Vagina (tissue), 2 donors: ENCODE data around the gene ZNF697. TPM values are rescaled to one million over a fixed set of nuclear protein-coding genes. Genes with fewer than 3 reads are reported as not detected.

Experiments used
- DNase-seq, 2 donors: peaks; one replicate each; pipeline ENCODE4 v3.0.0-alpha.2; 2017; ENCODE audit errors: extremely low spot score in 2 of 2
- H3K27ac ChIP-seq: fragments of 200-600 bp; sonication (generic); one replicate; pipeline ENCODE4 v1.5.1; 2019
- H3K27me3 ChIP-seq: fragments of 200-600 bp; sonication (generic); one replicate; pipeline ENCODE4 v1.5.1; 2019
- H3K36me3 ChIP-seq, 2 donors: fragments of 200-600 bp; sonication (generic); one replicate each; pipeline ENCODE4 v1.5.1; 2017 to 2019
- H3K4me1 ChIP-seq: fragments of 200-600 bp; sonication (generic); one replicate; pipeline ENCODE4 v1.5.1; 2019
- H3K4me3 ChIP-seq, 2 donors: fragments of 200-600 bp; sonication (generic); 1 replicate in 1 of 2; 2 replicates in 1 of 2; pipeline ENCODE4 v1.5.1; 2016 to 2019
- H3K9me3 ChIP-seq: fragments of 200-600 bp; sonication (generic); one replicate; pipeline ENCODE4 v1.5.1; 2019
- CTCF ChIP-seq, 3 experiments: fragments of 450-650 bp in 2 of 3; fragments of 200-600 bp in 1 of 3; sonication (generic) in 1 of 3; IDR thresholded peaks; one replicate each; pipeline ENCODE4 v1.5.1; 2017 to 2019; ENCODE audit warnings: antibody characterized with exemption in 3 of 3, mild to moderate bottlenecking in 2 of 3, moderate library complexity in 2 of 3
- POLR2A ChIP-seq, 2 donors: fragments of 450-650 bp; IDR thresholded peaks; one replicate each; pipeline ENCODE4 v1.6.1; 2017; ENCODE audit warnings: antibody characterized with exemption in 2 of 2, mild to moderate bottlenecking in 2 of 2, moderate library complexity in 2 of 2
- POLR2AphosphoS5 ChIP-seq, 2 donors: sonication (generic); formaldehyde crosslinking; IDR thresholded peaks; one replicate each; pipeline ENCODE4 v1.9.0; 2017; ENCODE audit warnings: antibody characterized with exemption in 2 of 2, mild to moderate bottlenecking in 2 of 2, low read depth in 1 of 2; ENCODE audit not compliant: insufficient read depth in 1 of 2
- intact Hi-C: fragments of 100-400 bp; cut with DNase I; formaldehyde crosslinking; loops from one replicate; pipeline ENCODE4 v1.15.1; 2023
- total RNA-seq: library from RNA; depleted of rRNA; stranded (reverse); fragments of >200 nt; gene quantifications from one replicate; pipeline ENCODE4 v1.2.3, GENCODE V29; 2016

The ZNF697 gene
- total RNA-seq, 1 donor from 2014 or later: 3.7 TPM

GRCh38 chr1:119595606-119596005 lies 52.5 kb downstream of the ZNF697 start:
- Histone ChIP-seq H3K27me3 (no peaks in the 10 kb centered on the region), H3K4me1 (no peaks in the 10 kb centered on the region), H3K36me3 (no peaks in the 10 kb centered on the region), H3K9me3 (no peaks in the 10 kb centered on the region), H3K4me3 (no peak overlapping the region), H3K27ac (no peak overlapping the region)
- TF ChIP-seq CTCF (IDR thresholded peaks at IDR 0.05) (no peak), POLR2A (IDR thresholded peaks at IDR 0.05) (no peak), POLR2AphosphoS5 (IDR thresholded peaks at IDR 0.05; ENCODE audit: insufficient read depth in 1 of 2, low read depth in 1 of 2) (no peak)
- intact Hi-C loops: no loop called here
- no peak for DNase-seq

- Histone ChIP-seq H3K9me3 (no peaks in the 10 kb centered on the region), H3K4me1 (no peaks in the 10 kb centered on the region), H3K27me3 (no peaks in the 10 kb centered on the region), H3K36me3 (no peaks in the 10 kb centered on the region), H3K4me3 (no peak overlapping the region), H3K27ac (no peak overlapping the region)
- TF ChIP-seq POLR2AphosphoS5 (IDR thresholded peaks at IDR 0.05; ENCODE audit: insufficient read depth in 1 of 2, low read depth in 1 of 2) (no peak), POLR2A (IDR thresholded peaks at IDR 0.05) (no peak), CTCF (IDR thresholded peaks at IDR 0.05) (no peak)
- no peak for DNase-seq
- intact Hi-C loops: no loop called here
These were observed 52.9 kb downstream of the ZNF697 start for GRCh38 chr1:119595168-119595567.

- Histone ChIP-seq H3K27ac (no peak overlapping the region), H3K4me3 (no peak overlapping the region), H3K36me3 (no peaks in the 10 kb centered on the region), H3K27me3 (no peaks in the 10 kb centered on the region), H3K9me3 (no peaks in the 10 kb centered on the region), H3K4me1 (no peaks in the 10 kb centered on the region)
- no peak for DNase-seq
- TF ChIP-seq POLR2AphosphoS5 (IDR thresholded peaks at IDR 0.05; ENCODE audit: insufficient read depth in 1 of 2, low read depth in 1 of 2) (no peak), POLR2A (IDR thresholded peaks at IDR 0.05) (no peak), CTCF (IDR thresholded peaks at IDR 0.05) (no peak)
- intact Hi-C loops: no loop called here
These were observed 53.7 kb downstream of the ZNF697 start for GRCh38 chr1:119594376-119594775.

GRCh38 chr1:119593805-119594204 lies 54.3 kb downstream of the ZNF697 start:
- Histone ChIP-seq H3K4me1 (no peaks in the 10 kb centered on the region), H3K36me3 (no peaks in the 10 kb centered on the region), H3K27me3 (no peaks in the 10 kb centered on the region), H3K9me3 (no peaks in the 10 kb centered on the region), H3K27ac (no peak overlapping the region), H3K4me3 (no peak overlapping the region)
- DNase-seq: no peak
- intact Hi-C loops: no loop called here
- no peak for TF ChIP-seq CTCF (IDR thresholded peaks at IDR 0.05)
- no peak for TF ChIP-seq POLR2AphosphoS5 (IDR thresholded peaks at IDR 0.05; ENCODE audit: insufficient read depth in 1 of 2, low read depth in 1 of 2)
- TF ChIP-seq POLR2A (IDR thresholded peaks at IDR 0.05): no peak

- Histone ChIP-seq H3K27ac (no peak overlapping the region), H3K4me3 (no peak overlapping the region), H3K27me3 (no peaks in the 10 kb centered on the region), H3K9me3 (no peaks in the 10 kb centered on the region), H3K36me3 (no peaks in the 10 kb centered on the region), H3K4me1 (no peaks in the 10 kb centered on the region)
- no peak for TF ChIP-seq CTCF (IDR thresholded peaks at IDR 0.05)
- no peak for TF ChIP-seq POLR2AphosphoS5 (IDR thresholded peaks at IDR 0.05; ENCODE audit: insufficient read depth in 1 of 2, low read depth in 1 of 2)
- no peak for TF ChIP-seq POLR2A (IDR thresholded peaks at IDR 0.05)
- intact Hi-C loops: no loop called here
- DNase-seq: no peak
These were observed 57.7 kb downstream of the ZNF697 start for GRCh38 chr1:119590393-119590792.
